ENCODE results near the gene TNS3.

DNA sequence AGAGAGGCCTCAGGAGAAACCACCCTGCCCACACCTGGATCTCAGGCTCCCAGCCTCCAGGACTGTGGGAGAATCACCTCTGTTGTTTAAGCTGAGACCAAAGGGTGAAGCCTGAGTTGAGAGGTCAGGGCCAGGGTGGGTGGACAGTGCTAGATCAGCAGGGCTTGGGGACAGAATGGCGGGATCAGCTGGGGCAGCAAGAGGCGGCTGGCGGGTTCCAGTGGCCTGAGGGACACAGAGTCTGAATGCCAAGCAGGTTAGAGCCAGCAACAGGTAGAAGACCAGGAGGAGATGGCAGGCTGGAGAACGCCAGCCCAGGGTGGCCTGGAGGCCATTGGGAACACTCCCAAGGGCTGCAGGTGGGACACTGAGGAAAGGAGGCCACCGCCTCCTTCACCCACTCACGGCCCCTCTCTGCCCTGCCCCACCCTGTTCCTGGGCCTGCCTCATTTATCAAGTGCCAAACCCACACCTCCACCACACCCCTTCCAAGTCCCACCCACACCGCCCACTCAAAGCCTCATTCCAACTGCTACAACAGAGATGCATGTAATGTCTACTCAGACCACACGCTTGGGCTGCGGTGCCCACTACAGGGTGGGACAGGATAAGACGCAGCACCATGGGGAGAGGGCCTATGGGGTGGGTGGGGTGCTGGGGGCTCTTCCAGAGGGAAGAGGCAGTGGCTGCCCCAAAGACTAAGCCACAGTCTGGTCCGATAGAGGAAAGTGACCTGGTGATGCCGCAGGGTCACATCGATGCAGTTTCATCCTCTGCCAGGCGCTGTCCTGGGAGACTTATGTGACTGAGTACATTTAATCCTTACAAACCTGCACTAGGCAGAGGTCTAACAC, 173.9 kb downstream of the TNS3 start:
- no peak for TF ChIP-seq POLR2A (IDR thresholded peaks at IDR 0.05)
- TF ChIP-seq, protein P1, sequence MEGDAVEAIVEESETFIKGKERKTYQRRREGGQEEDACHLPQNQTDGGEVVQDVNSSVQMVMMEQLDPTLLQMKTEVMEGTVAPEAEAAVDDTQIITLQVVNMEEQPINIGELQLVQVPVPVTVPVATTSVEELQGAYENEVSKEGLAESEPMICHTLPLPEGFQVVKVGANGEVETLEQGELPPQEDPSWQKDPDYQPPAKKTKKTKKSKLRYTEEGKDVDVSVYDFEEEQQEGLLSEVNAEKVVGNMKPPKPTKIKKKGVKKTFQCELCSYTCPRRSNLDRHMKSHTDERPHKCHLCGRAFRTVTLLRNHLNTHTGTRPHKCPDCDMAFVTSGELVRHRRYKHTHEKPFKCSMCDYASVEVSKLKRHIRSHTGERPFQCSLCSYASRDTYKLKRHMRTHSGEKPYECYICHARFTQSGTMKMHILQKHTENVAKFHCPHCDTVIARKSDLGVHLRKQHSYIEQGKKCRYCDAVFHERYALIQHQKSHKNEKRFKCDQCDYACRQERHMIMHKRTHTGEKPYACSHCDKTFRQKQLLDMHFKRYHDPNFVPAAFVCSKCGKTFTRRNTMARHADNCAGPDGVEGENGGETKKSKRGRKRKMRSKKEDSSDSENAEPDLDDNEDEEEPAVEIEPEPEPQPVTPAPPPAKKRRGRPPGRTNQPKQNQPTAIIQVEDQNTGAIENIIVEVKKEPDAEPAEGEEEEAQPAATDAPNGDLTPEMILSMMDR (IDR thresholded peaks at IDR 0.05), result no peak
